Stimulated activated CD8-positive, alpha-beta memory T cell treated with anti-CD3 and anti-CD28 coated beads, Interleukin-15, amount 100 ng/mL, for 48 hours (primary cell): ENCODE measurements around the gene GDPD4.

Source experiments
- DNase-seq, 2 donors: peaks; one replicate each; pipeline ENCODE4 v3.0.0-alpha.2; 2020; ENCODE audit warnings: low read depth in 2 of 2

The GDPD4 gene

GRCh38 chr11:77294040-77294439 is 7.4 kb downstream of the GDPD4 start:
- DNase-seq = no peak

GRCh38 chr11:77289737-77290136 is 11.7 kb downstream of the GDPD4 start:
- DNase-seq = no peak

- no peak for DNase-seq
Observed at GRCh38 chr11:77287615-77288273, 13.7 kb downstream of the GDPD4 start.

DNA sequence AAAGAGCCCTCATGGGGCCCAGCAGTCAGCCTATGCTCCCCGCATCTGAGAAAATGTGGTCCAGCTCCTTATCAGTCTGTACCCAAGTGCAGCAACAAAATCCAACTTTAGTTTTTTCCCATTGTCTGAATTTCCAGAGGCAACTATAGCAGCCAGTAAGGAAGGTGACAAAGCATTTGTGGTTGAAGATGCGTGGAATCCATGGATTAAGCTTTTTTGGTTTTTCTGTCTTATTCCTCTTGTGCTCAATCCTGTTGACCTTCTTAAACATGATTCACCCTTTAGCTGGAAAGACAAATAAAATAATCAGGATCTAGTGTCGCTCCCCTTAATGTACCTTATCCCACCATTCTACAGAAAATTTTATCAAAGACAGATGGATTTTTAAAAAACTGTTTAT is 14.3 kb downstream of the GDPD4 start:
- DNase-seq = no peak

- no peak for DNase-seq
Observed at GRCh38 chr11:77284476-77285468, 16.7 kb downstream of the GDPD4 start.

DNA sequence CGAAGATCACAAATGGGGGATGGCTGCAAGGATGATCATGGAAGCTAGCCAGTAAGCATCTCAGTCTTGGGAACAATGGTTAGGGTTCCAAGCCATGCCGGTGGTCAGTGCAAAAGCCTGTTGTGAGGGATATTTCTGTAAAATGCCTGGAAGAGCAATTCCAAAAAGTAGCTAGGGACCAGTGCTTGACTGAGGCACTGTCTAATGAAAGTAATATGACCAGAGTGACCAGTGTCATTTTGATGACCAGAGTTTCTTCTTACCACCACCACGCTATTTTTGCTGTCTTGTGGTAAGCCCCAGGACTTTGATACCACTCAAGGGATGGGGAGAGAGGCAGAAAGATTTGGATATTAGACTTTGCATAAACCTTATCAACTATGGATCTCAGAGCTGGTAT is 18.4 kb downstream of the GDPD4 start:
- DNase-seq = no peak

DNA sequence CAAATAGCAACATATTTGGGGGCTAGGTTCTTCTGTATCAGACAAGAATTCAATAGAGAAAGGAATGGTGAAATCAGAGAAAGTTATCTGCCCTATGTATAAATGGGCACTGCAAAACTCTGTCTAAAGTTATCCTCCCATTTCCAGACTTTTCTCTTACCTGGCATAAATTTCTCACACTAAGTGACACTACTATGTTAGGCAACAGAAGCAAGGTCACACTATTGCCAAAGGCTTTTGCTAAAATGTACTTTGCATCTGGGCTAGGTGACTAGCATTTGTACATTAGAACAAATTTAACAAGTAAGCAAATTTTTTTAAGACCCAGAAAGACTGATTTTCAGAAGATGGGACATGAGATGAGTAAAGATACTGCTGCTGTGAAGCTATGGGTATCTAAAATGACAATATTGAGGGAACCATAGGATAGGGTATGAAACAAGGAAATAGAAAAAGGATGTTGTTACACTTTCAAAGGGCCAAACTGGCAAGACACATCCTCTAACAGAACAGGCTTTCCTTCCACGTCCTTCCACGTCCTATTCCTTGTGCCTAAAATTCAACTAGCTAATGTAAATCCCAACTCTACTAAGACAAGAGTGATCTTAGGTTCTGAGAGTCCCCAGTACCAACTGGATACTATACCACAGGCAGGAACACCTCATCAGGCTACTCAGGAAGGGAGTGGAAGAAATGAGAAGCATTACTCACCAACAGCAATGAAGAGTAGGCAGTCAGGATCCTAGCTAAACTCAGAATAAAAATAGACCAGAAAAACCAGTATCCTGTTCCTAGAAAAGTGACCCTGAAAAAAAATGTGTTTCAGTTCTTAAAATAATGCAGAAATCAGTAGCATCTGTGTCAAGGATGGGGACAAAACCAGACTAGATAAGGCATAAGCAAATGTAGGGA is 22.6 kb downstream of the GDPD4 start:
- DNase-seq = no peak

DNA sequence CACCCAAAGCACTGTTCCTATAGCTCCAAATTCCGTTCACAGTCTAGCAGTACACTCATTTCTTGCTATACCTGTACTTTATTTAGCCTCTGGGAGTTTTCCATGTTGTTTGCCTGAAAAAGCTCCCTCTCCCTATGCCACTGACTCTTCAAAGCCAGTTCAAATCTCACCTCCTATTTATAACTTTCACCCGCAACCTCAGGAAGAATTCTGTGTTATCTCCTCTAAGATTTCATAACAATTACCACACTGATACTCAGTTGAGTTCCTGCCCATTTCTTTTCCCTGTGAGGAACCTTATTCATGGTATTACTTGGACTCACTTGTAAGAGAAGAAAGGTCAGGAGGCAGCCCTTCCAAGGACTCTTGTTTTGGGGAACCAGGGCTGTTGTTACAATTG is 25.2 kb downstream of the GDPD4 start:
- DNase-seq = no peak

- DNase-seq = no peak
Observed at GRCh38 chr11:77270921-77271320, 30.6 kb downstream of the GDPD4 start.

- no peak for DNase-seq
Observed at GRCh38 chr11:77269484-77270123, 31.9 kb downstream of the GDPD4 start.

DNA sequence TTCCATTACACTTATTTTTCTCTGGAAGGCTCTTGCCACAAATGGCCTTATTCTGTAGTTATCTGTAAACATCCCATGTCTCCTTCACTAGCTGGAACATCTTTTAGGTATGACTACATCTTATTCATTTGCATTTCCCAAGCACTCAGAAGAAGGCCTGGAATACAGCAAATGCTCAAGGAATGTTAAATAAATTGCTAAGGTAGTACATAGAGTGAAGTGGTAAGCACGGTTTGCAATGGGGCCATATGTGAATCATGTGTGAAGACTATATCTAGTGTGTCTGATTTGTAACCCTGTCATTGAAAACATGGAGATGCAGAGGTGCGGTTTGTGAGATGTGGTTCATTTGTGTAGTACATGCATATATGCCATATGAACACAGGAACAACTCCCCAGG is 33.5 kb downstream of the GDPD4 start:
- no peak for DNase-seq

GRCh38 chr11:77266766-77267165 is 34.7 kb downstream of the GDPD4 start:
- DNase-seq = no peak

DNA sequence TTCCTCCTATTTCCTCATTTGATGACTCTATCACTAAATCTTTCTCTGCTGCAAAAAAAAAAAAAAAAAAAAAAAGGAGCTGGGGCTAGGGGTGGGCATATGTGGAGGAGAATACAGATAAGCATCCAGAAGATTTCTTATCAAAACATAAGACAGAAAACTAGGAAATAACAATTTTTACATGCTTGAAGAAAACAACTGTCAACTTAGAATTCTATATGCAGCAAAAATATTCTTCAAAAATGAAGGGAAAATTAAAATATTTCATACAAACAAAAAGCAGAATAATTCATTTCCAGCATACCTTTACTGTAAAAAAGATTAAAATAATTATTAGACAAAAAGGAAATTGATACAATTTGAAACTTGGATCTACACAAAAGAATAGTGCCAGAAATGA is 38.7 kb downstream of the GDPD4 start:
- DNase-seq = no peak

GRCh38 chr11:77259641-77260040 is 41.8 kb downstream of the GDPD4 start:
- DNase-seq = no peak

DNA sequence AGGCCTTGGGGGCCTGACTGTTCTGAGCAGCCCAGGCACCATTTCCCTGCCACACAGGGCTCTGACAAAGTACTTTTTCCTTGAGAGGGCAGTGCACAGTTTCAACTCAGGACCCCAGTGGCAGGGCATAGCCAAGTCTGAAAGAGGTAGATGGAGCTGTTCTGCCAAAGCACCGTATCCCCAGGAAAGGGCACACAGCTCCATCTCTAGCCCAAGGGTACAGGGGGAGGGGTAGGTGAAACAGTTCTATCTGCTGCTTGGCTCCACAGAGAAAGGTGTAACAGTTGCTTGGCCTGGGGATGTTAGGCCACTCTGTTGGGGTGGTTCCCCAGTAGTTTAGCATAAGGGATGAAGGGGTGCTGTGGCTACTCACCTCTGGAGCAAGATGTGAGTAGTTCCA is 47.8 kb downstream of the GDPD4 start:
- DNase-seq = no peak

DNA sequence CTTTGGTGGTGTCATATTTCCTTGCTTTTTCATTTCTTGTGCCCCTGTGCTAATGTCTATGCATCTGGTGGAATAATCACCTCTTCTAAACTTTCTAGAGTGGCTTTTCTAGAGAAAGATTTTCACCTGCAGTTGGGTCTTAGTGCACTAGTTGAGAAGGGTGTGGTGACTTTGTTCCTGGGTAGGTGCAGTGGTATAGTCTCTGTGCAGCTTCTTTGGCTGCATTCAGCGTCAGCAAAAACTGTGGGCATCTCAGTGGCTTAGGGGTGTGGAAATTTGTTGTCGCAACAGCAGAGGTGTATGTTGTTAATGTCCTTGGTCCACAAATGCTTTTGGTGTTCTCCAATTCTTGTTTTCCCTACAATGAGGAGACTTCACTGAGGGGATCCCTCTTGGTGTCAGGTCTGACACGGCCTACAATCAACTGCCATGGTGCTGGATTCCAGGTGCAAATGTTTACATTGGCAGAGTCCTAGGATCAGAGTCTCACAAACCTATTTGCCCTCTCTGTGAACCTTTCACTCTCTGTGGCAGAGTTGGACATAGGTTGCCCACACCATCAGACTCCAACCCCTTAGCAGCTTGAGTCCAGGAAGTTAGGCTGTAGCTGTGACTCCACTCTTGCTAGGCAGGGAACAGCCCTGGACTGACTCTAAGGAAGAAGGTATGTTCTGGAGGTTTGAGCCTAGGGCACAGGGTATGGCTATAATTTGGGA is 48.8 kb downstream of the GDPD4 start:
- DNase-seq = no peak

DNA sequence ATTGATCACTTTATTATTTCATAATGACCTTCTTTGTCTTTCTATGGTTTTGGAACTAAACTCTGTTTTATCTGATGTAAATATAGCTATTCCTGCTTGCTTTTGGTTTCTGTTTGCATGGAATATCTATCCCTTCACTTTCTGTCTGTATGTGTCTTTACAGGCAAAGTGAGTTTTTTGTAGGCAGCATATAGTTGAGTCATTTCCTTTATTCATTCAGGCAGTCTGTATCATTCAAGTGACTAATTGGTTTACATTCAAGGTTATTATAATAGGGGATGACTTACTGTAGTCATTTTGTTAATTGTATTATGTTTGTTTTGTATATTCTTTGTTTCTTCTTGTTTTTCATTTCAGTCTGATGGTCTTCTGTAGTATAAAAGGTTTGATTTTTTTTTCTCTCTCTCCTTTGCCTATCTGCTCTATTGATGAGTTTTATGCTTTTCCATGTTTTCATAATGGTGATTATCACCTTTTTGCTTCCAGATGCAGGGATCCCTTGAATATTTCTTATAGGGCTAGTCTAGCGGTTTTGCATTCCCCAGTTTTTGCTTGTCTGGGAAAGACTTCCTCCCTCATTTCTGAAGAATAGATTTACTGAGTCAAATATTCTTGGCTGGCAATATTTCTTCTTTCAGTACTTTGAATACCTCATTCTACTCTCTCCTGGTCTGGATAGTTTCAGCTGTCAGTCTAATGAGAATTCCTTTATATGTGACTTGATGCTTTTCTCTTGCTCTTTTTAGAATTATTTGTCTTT is 50.4 kb downstream of the GDPD4 start:
- no peak for DNase-seq

DNA sequence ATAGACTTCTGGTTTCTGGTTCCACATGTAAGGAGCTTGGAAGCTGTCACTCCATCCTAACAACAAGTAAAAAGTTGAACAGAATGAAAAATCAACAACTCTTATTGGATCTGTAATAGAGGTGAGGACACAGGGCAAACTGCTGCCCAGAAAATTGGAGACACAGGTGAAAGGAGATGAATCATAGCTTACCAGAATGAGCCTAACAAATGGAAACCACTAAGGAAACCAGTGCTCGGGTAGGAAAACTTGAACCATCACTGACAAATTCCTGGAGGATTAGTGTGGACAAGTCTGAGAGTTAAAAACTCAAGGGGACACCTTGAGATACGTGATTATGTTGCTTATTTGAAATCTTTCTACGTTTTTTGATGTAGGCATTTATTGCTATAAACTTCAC is 52.1 kb downstream of the GDPD4 start:
- DNase-seq = no peak

DNA sequence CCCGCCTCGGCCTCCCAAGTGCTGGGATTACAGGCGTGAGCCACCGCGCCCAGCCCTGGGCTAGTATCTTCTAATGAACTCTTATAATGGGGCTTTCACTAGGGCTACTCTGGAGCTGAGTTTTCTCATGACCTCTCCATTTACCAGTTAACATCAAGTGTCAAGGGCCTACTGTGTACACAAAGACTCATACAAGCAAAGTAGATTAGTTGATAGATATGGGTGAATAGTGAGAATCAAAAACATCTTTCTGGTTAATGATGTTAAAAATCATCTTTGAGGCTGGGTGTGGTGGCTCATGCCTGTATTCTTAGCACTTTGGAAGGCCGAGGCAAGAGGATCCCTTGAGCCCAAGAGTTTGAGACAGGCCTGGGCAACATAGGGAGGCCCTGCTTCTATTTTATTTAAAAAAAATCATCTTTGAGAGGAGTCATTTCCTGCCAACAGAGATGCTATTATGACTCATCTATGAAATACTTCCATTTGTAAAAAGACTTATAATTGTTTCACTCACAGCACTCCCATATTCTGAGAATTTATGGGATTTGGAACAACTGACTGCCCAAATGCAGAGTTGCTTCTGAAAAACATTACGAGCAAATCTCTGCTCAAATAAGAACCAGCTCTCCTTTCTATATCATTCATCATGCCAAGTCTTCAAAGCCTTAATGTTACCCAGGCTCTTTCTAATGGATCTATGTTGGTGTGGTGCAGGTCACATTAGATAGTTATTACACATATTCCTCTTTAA is 57.0 kb downstream of the GDPD4 start:
- DNase-seq = no peak
